GM06990 (cell line): ENCODE results near the gene MAP2.

Experiments
- DNase-seq: peaks from one replicate; pipeline ENCODE4 v3.0.0-alpha.2; 2011; ENCODE audit not compliant: insufficient read length; ENCODE audit errors: extremely low read depth
- H3K27me3 ChIP-seq: replicated peaks from 2 replicates; pipeline ENCODE4 v1.6.0; 2011; ENCODE audit warnings: low read length; ENCODE audit not compliant: control insufficient read depth, insufficient read depth
- H3K36me3 ChIP-seq: 2 replicates; pipeline ENCODE4 v1.5.1; 2011; ENCODE audit warnings: low read length; ENCODE audit not compliant: control insufficient read depth, insufficient read depth
- H3K4me3 ChIP-seq: replicated peaks from 2 replicates; pipeline ENCODE4 v1.5.1; 2011; ENCODE audit warnings: low read depth, mild to moderate bottlenecking, control low read depth, low read length
- CTCF ChIP-seq: IDR thresholded peaks from 2 replicates; pipeline ENCODE4 v1.5.1; 2011; ENCODE audit warnings: low read length, control low read depth, mild to moderate bottlenecking, inconsistent platforms; ENCODE audit not compliant: insufficient read depth, poor library complexity, severe bottlenecking

Gene MAP2

DNA sequence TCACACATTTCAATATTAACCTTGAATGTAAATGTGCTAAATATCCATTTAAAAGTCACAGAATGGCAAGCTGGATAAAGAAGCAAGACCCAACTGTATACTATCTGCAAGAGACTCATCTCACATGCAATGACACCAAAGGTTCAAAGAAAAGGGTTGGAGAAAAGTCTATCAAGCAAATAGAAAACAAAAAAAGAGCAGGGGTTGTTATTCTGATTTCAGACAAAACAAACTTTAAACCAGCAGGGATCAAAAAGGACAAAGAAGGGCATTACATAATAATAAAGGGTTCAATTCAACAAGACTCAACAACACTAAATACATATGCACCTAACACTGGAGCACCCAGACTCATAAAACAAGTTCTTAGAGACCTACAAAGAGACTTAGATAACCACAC, 333.3 kb downstream of the MAP2 start:
- TF ChIP-seq CTCF, result no peak
- Histone ChIP-seq H3K4me3 (no peak overlapping the region), H3K27me3 (no peaks in the 10 kb centered on the region; the same call in 1 of the 2 replicates), H3K36me3 (no peaks in the 10 kb centered on the region)
- no peak for DNase-seq

GRCh38 chr2:209761566-209761965, 337.7 kb downstream of the MAP2 start:
- no peak for DNase-seq
- no peak for TF ChIP-seq CTCF
- Histone ChIP-seq H3K4me3 (no peak overlapping the region), H3K36me3 (no peaks in the 10 kb centered on the region), H3K27me3 (no peaks in the 10 kb centered on the region)

- Histone ChIP-seq H3K36me3 (no peaks in the 10 kb centered on the region), H3K4me3 (no peak overlapping the region), H3K27me3 (no peaks in the 10 kb centered on the region)
- TF ChIP-seq CTCF, result no peak
- DNase-seq, result no peak
These were observed 338.7 kb downstream of the MAP2 start for GRCh38 chr2:209762563-209762962.

- no peak for DNase-seq
These were observed 339.3 kb downstream of the MAP2 start for GRCh38 chr2:209763106-209763505.

GRCh38 chr2:209766613-209767012, 342.8 kb downstream of the MAP2 start:
- no peak for TF ChIP-seq CTCF
- no peak for DNase-seq
- H3K27me3 ChIP-seq, result no peaks in the 10 kb centered on the region
- H3K36me3 ChIP-seq, result no peaks in the 10 kb centered on the region
- H3K4me3 ChIP-seq, result no peak overlapping the region

More at GRCh38 chr2:209763106-209763505, 339.3 kb downstream of the MAP2 start:
- Histone ChIP-seq H3K27me3 (no peaks in the 10 kb centered on the region), H3K36me3 (no peaks in the 10 kb centered on the region), H3K4me3 (no peak overlapping the region)
- TF ChIP-seq CTCF, result no peak

- no peak for DNase-seq
- no peak overlapping the region for H3K4me3 ChIP-seq
- TF ChIP-seq CTCF, result no peak
- no peaks in the 10 kb centered on the region for H3K36me3 ChIP-seq
- H3K27me3 ChIP-seq, result no peaks in the 10 kb centered on the region
These were observed 343.5 kb downstream of the MAP2 start for GRCh38 chr2:209767316-209767715.
